HepG2 (cell line): ENCODE data around the gene KIAA1328. TPM values are rescaled to one million over a fixed set of nuclear protein-coding genes. Genes with fewer than 3 reads are reported as not detected.

ENCODE experiments used
- ARID2 ChIP-seq: sonication (generic); formaldehyde crosslinking; IDR thresholded peaks from 2 replicates; pipeline ENCODE4 v1.8.1; 2022; ENCODE audit warnings: mild to moderate bottlenecking, missing genetic modification reagents, borderline replicate concordance
- CBFB ChIP-seq: sonication (generic); formaldehyde crosslinking; IDR thresholded peaks from 2 replicates; pipeline ENCODE4 v1.4.0; 2020; ENCODE audit warnings: missing genetic modification reagents
- GABPA ChIP-seq, 2 experiments: IDR thresholded peaks; 2 replicates each; pipeline ENCODE4 v1.6.1; 2011 to 2016; ENCODE audit warnings: low read depth in 2 of 2, low read length in 1 of 2, missing biosample characterization in 1 of 2, missing genetic modification characterization in 1 of 2
- GABPB1 ChIP-seq: IDR thresholded peaks from 2 replicates; pipeline ENCODE4 v1.6.1; 2016; ENCODE audit warnings: mild to moderate bottlenecking, missing genetic modification reagents, moderate library complexity, missing compliant biosample characterization
- GATA4 ChIP-seq: sonication (generic); IDR thresholded peaks from 2 replicates; pipeline ENCODE4 v1.6.1; 2016; ENCODE audit warnings: antibody characterized with exemption, low read depth, borderline replicate concordance
- HNRNPLL ChIP-seq: fragments of 200-400 bp; formaldehyde crosslinking; IDR thresholded peaks from 2 replicates; pipeline ENCODE4 v1.6.1; 2017; ENCODE audit warnings: mild to moderate bottlenecking, low read depth, low read length; ENCODE audit not compliant: poor library complexity, severe bottlenecking
- MYC ChIP-seq: sonication (generic); formaldehyde crosslinking; IDR thresholded peaks from 2 replicates; pipeline ENCODE4 v1.9.0; 2021; ENCODE audit warnings: missing genetic modification reagents, borderline replicate concordance
- NAIF1 ChIP-seq: sonication (generic); formaldehyde crosslinking; IDR thresholded peaks from 2 replicates; pipeline ENCODE4 v1.5.0; 2020; ENCODE audit warnings: mild to moderate bottlenecking, missing genetic modification reagents, borderline replicate concordance
- NCOA2 ChIP-seq: sonication (generic); formaldehyde crosslinking; IDR thresholded peaks from 2 replicates; pipeline ENCODE4 v1.8.0; 2022; ENCODE audit warnings: inconsistent platforms
- POGZ ChIP-seq: sonication (generic); formaldehyde crosslinking; IDR thresholded peaks from 2 replicates; pipeline ENCODE4 v1.4.0; 2020; ENCODE audit warnings: mild to moderate bottlenecking, missing genetic modification reagents
- PPARG ChIP-seq: conservative IDR thresholded peaks from 2 replicates; pipeline ENCODE4 v1.6.1; 2016; ENCODE audit warnings: missing biosample characterization, missing genetic modification reagents
- RCOR2 ChIP-seq: IDR thresholded peaks from 2 replicates; pipeline ENCODE4 v1.6.1; 2016; ENCODE audit warnings: missing biosample characterization, missing genetic modification reagents
- REPIN1 ChIP-seq: sonication (generic); formaldehyde crosslinking; IDR thresholded peaks from 2 replicates; pipeline ENCODE4 v1.8.0; 2022; ENCODE audit warnings: missing genetic modification reagents, low read depth, mild to moderate bottlenecking, borderline replicate concordance
- RFX5 ChIP-seq: IDR thresholded peaks from 2 replicates; pipeline ENCODE4 v1.6.1; 2011; ENCODE audit warnings: low read depth, low read length, improper control_type of control experiment
- SALL2 ChIP-seq: sonication (generic); formaldehyde crosslinking; IDR thresholded peaks from 2 replicates; pipeline ENCODE4 v1.8.1; 2023; ENCODE audit warnings: mild to moderate bottlenecking, missing genetic modification reagents, inconsistent platforms
- TAF1 ChIP-seq: sonication (generic); formaldehyde crosslinking; IDR thresholded peaks from 2 replicates; pipeline ENCODE4 v1.4.0; 2020; ENCODE audit warnings: missing genetic modification reagents
- TBL1XR1 ChIP-seq: fragments of 150-350 bp; IDR thresholded peaks from 2 replicates; pipeline ENCODE4 v1.6.1; 2014; ENCODE audit warnings: borderline replicate concordance, low read length; ENCODE audit not compliant: partially characterized antibody
- TCF7L2 ChIP-seq: IDR thresholded peaks from 2 replicates; pipeline ENCODE4 v1.6.1; 2011; ENCODE audit warnings: mild to moderate bottlenecking, low read depth, low read length, moderate library complexity
- ZFP82 ChIP-seq: sonication (generic); formaldehyde crosslinking; IDR thresholded peaks from 2 replicates; pipeline ENCODE4 v1.5.1; 2020; ENCODE audit warnings: mild to moderate bottlenecking, missing genetic modification reagents, borderline replicate concordance
- ZNF234 ChIP-seq: sonication (generic); formaldehyde crosslinking; conservative IDR thresholded peaks from 2 replicates; pipeline ENCODE4 v1.5.1; 2020; ENCODE audit warnings: mild to moderate bottlenecking, missing genetic modification reagents
- ZNF253 ChIP-seq: sonication (generic); formaldehyde crosslinking; IDR thresholded peaks from 2 replicates; pipeline ENCODE4 v1.8.0; 2022; ENCODE audit warnings: mild to moderate bottlenecking, missing genetic modification reagents, borderline replicate concordance
- ZNF275 ChIP-seq: sonication (generic); formaldehyde crosslinking; IDR thresholded peaks from 2 replicates; pipeline ENCODE4 v1.8.0; 2022; ENCODE audit warnings: missing genetic modification reagents, mild to moderate bottlenecking, inconsistent platforms, borderline replicate concordance
- ZNF333 ChIP-seq: sonication (generic); formaldehyde crosslinking; IDR thresholded peaks from 2 replicates; pipeline ENCODE4 v1.4.0; 2020; ENCODE audit warnings: mild to moderate bottlenecking, missing genetic modification reagents, borderline replicate concordance
- ZNF34 ChIP-seq: sonication (generic); formaldehyde crosslinking; IDR thresholded peaks from 2 replicates; pipeline ENCODE4 v1.4.0; 2020; ENCODE audit warnings: mild to moderate bottlenecking, missing genetic modification reagents, borderline replicate concordance
- ZNF350 ChIP-seq: sonication (generic); formaldehyde crosslinking; IDR thresholded peaks from 2 replicates; pipeline ENCODE4 v1.4.0; 2020; ENCODE audit warnings: mild to moderate bottlenecking, low read depth, missing genetic modification reagents, borderline replicate concordance
- ZNF432 ChIP-seq: sonication (generic); formaldehyde crosslinking; IDR thresholded peaks from 2 replicates; pipeline ENCODE4 v1.5.0; 2020; ENCODE audit warnings: missing genetic modification reagents, mild to moderate bottlenecking, borderline replicate concordance
- ZNF460 ChIP-seq: sonication (generic); formaldehyde crosslinking; IDR thresholded peaks from 2 replicates; pipeline ENCODE4 v1.5.1; 2020; ENCODE audit warnings: missing genetic modification reagents, mild to moderate bottlenecking, borderline replicate concordance
- ZNF563 ChIP-seq: sonication (generic); formaldehyde crosslinking; IDR thresholded peaks from 2 replicates; pipeline ENCODE4 v1.8.0; 2022; ENCODE audit warnings: mild to moderate bottlenecking, moderate library complexity, missing genetic modification reagents
- polyA plus RNA-seq, 8 experiments: library from polyadenylated mRNA; depleted of rRNA in 3 of 8; stranded (reverse) in 7 of 8; unstranded in 1 of 8; fragments of >200 nt; fragmentation: Illumina TruSeq in 4 of 8; extraction: Trizol in 4 of 8; gene quantifications; 2 replicates each; pipeline versions ENCODE4 v1.2.1 to v1.2.3, GENCODE V29; 2011 to 2016; ENCODE audit warnings: low read depth in 4 of 8, missing spikeins in 1 of 8, mixed read lengths in 1 of 8; ENCODE audit not compliant: insufficient read depth in 1 of 8
- total RNA-seq, 5 experiments: library from RNA; depleted of rRNA; stranded (reverse); fragments of >200 nt; fragmentation: Illumina TruSeq; extraction: Trizol; gene quantifications; 2 replicates each; pipeline ENCODE4 v1.2.3, GENCODE V29; 2016; ENCODE audit warnings: low read depth in 1 of 5
- TF ChIP-seq, protein P1 (sequence below): sonication (generic); formaldehyde crosslinking; IDR thresholded peaks from 2 replicates; pipeline ENCODE4 v1.8.0; 2022; ENCODE audit warnings: mild to moderate bottlenecking, missing genetic modification reagents, moderate library complexity
- TF ChIP-seq, protein P2 (sequence below): sonication (generic); formaldehyde crosslinking; IDR thresholded peaks from 2 replicates; pipeline ENCODE4 v1.5.0; 2020; ENCODE audit warnings: missing genetic modification reagents

The KIAA1328 gene
- total and polyA plus RNA-seq, 2 of the 13 experiments (the other 11 are each of a cell fraction or from before 2014, with no cell fraction given), result 4.1 to 6.0 TPM

GRCh38 chr18:37270038-37270665, 441.2 kb downstream of the KIAA1328 start (continued):
- TF ChIP-seq TAF1 (CRISPR knock-in tag), result peak; percentile 90
- TF ChIP-seq POGZ (CRISPR knock-in tag), result no peak
- TF ChIP-seq ZNF34 (CRISPR knock-in tag), result peak; percentile 91; the same call in 1 of the 2 replicates
- peak; percentile 89 for TF ChIP-seq MYC
- TF ChIP-seq RFX5, result no peak
- TF ChIP-seq ZNF563 (CRISPR knock-in tag), result peak; percentile 100
- TF ChIP-seq NAIF1 (CRISPR knock-in tag), result peak; percentile 97
- peak; percentile 98 for TF ChIP-seq ARID2 (CRISPR knock-in tag)
- peak; percentile 88 for TF ChIP-seq RCOR2 (CRISPR knock-in tag)
- TF ChIP-seq ZNF460 (CRISPR knock-in tag), result peak; percentile 41; the same call in 1 of the 2 replicates
- peak; percentile 99 for TF ChIP-seq ZNF253 (CRISPR knock-in tag)
- TF ChIP-seq ZNF350 (CRISPR knock-in tag), result peak; percentile 93
- TF ChIP-seq ZNF275 (CRISPR knock-in tag), result peak; percentile 100
- TF ChIP-seq REPIN1 (CRISPR knock-in tag), result peak; percentile 98
- TF ChIP-seq, protein P1, sequence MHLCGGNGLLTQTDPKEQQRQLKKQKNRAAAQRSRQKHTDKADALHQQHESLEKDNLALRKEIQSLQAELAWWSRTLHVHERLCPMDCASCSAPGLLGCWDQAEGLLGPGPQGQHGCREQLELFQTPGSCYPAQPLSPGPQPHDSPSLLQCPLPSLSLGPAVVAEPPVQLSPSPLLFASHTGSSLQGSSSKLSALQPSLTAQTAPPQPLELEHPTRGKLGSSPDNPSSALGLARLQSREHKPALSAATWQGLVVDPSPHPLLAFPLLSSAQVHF (CRISPR knock-in tag), result peak; percentile 100
- TF ChIP-seq GATA4, result no peak
- TF ChIP-seq, protein P2, sequence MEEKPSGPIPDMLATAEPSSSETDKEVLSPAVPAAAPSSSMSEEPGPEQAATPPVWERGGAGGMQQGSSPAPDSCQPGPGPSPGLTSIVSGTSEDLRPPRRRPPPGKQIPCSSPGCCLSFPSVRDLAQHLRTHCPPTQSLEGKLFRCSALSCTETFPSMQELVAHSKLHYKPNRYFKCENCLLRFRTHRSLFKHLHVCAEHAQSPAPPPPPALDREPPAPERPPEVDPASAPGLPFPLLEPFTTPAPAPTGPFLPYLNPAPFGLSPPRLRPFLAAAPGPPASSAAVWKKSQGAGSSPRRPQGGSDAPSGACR, result peak; percentile 100
- TF ChIP-seq ZFP82 (CRISPR knock-in tag), result peak; percentile 100
- TF ChIP-seq CBFB (CRISPR knock-in tag), result peak; percentile 93
- TF ChIP-seq ZNF234 (CRISPR knock-in tag), result peak; percentile 100
- TF ChIP-seq ZNF333 (CRISPR knock-in tag), result peak; percentile 100
- TF ChIP-seq GABPB1 (CRISPR knock-in tag), result peak; percentile 79
- TF ChIP-seq SALL2 (CRISPR knock-in tag), result peak; percentile 100
- peak; percentile 98 for TF ChIP-seq ZNF432 (CRISPR knock-in tag)
- TF ChIP-seq NCOA2 (CRISPR knock-in tag), result peak; percentile 95
- TF ChIP-seq PPARG, result peak; percentile 97
- no peak for TF ChIP-seq HNRNPLL
- TF ChIP-seq GABPA (IDR thresholded peaks at IDR 0.05; ENCODE audit: low read depth, low read length), result no peak
- TF ChIP-seq GABPA (CRISPR knock-in tag; IDR thresholded peaks at IDR 0.05; ENCODE audit: low read depth), result peak; percentile 76
- TF ChIP-seq TBL1XR1, result no peak
- no peak for TF ChIP-seq TCF7L2
